ENCODE data around the gene GTPBP6.

The GTPBP6 gene

DNA sequence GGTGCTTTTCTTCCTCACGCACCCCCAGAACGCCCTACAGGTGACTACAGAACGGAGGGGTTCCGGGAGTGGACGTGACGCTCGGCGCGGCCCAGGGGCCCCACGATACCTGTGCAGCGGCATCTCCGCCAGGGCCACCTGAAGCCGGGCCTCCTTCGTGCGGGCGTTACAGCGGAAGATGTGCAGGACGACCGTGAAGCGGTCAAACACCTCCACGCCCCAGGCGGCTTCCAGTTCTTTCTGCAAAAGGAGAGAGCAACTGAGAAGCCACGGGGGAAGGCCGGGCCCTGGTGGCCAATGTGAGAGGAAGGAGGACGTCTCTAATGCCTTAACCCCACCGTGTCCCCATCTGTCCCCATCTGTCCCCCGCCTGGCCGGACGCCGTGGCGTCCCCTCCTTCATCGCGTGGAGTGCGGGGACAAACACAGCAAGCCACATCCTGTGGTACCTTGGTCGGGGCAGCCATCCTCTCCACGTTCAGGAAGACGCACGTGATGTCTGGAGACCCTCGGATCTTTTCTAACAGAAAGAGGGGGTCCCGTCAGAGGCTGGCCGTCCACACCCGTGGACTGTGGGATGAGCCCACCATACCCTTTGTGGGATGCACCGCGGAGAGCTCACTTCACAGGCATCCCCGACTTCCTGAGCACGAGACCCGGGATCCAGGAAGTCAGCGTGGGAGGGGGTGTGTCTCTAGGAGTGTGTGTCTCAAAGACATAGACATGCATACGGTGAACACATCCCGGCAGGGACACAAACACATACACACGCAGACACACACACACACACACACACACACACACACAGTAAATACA, 3.6 kb downstream of the GTPBP6 start:
- H3K4me2 ChIP-seq (ENCODE audit: low read length) = no peak overlapping the region
- no peaks in the 10 kb centered on the region for H3K79me2 ChIP-seq (ENCODE audit: insufficient read depth, low read length)
- H3K27me3 ChIP-seq (ENCODE audit: insufficient read depth, low read length) = no peaks in the 10 kb centered on the region
- H3K4me1 ChIP-seq (ENCODE audit: insufficient read depth, low read length, severe bottlenecking) = peaks cover 6% of the 10 kb centered on the region
- H3K9me2 ChIP-seq (ENCODE audit: low read depth, low read length) = no peaks in the 10 kb centered on the region
- no peaks in the 10 kb centered on the region for H3F3A ChIP-seq (ENCODE audit: insufficient read depth, low read length)
- H2AFZ ChIP-seq (ENCODE audit: low read length) = no peak overlapping the region
- no peak overlapping the region for H3K9ac ChIP-seq (ENCODE audit: low read length)
- H3K4me3 ChIP-seq (ENCODE audit: low read depth, low read length, poor library complexity, severe bottlenecking) = no peak overlapping the region
- TF ChIP-seq, protein P1, sequence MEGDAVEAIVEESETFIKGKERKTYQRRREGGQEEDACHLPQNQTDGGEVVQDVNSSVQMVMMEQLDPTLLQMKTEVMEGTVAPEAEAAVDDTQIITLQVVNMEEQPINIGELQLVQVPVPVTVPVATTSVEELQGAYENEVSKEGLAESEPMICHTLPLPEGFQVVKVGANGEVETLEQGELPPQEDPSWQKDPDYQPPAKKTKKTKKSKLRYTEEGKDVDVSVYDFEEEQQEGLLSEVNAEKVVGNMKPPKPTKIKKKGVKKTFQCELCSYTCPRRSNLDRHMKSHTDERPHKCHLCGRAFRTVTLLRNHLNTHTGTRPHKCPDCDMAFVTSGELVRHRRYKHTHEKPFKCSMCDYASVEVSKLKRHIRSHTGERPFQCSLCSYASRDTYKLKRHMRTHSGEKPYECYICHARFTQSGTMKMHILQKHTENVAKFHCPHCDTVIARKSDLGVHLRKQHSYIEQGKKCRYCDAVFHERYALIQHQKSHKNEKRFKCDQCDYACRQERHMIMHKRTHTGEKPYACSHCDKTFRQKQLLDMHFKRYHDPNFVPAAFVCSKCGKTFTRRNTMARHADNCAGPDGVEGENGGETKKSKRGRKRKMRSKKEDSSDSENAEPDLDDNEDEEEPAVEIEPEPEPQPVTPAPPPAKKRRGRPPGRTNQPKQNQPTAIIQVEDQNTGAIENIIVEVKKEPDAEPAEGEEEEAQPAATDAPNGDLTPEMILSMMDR (IDR thresholded peaks at IDR 0.05; ENCODE audit: low read length) = no peak
- TF ChIP-seq EZH2 (IDR thresholded peaks at IDR 0.05; ENCODE audit: borderline replicate concordance, low read length) = no peak
- H3K27ac ChIP-seq (ENCODE audit: low read depth, low read length, poor library complexity, severe bottlenecking) = no peak overlapping the region
- no peaks in the 10 kb centered on the region for H3K9me3 ChIP-seq (ENCODE audit: low read length)
- H4K20me1 ChIP-seq (ENCODE audit: insufficient read depth, low read length) = no peaks in the 10 kb centered on the region
- peaks cover 62% of the 10 kb centered on the region for H3K36me3 ChIP-seq (ENCODE audit: insufficient read depth, low read length)

DNA sequence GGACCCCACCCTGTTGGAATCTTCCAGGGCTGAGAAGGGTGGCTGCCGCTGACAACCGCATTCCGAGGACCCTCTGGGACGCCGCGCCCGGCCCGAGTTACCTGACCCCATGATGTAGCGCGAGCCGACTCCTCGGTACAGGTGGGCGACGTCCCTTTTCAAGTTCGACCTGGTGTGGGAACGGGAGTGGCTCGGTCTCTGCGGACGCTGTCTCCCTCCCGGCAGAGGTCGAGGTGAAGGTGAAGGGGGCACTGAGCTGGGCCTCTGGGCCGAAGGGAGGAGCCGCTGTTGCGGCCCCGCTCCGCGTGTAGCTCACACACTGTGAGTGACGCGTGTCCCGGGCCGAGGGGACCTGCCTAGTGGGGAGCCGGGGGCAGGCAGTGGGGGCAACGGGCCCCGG, 4.5 kb downstream of the GTPBP6 start:
- Histone ChIP-seq H3K9me3 (ENCODE audit: low read length) (no peaks in the 10 kb centered on the region), H3K27me3 (ENCODE audit: insufficient read depth, low read length) (no peaks in the 10 kb centered on the region), H3K27ac (ENCODE audit: low read depth, low read length, poor library complexity, severe bottlenecking) (no peak overlapping the region), H3K4me3 (ENCODE audit: low read depth, low read length, poor library complexity, severe bottlenecking) (no peak overlapping the region), H3K79me2 (ENCODE audit: insufficient read depth, low read length) (no peaks in the 10 kb centered on the region), H3F3A (ENCODE audit: insufficient read depth, low read length) (no peaks in the 10 kb centered on the region), H2AFZ (ENCODE audit: low read length) (no peak overlapping the region), H3K9ac (ENCODE audit: low read length) (no peak overlapping the region), H4K20me1 (ENCODE audit: insufficient read depth, low read length) (no peaks in the 10 kb centered on the region), H3K36me3 (ENCODE audit: insufficient read depth, low read length) (peaks cover 67% of the 10 kb centered on the region), H3K4me2 (ENCODE audit: low read length) (no peak overlapping the region), H3K9me2 (ENCODE audit: low read depth, low read length) (no peaks in the 10 kb centered on the region), H3K4me1 (ENCODE audit: insufficient read depth, low read length, severe bottlenecking) (no peaks in the 10 kb centered on the region)
- TF ChIP-seq EZH2 (IDR thresholded peaks at IDR 0.05; ENCODE audit: borderline replicate concordance, low read length) = no peak
- TF ChIP-seq, protein P1 (IDR thresholded peaks at IDR 0.05; ENCODE audit: low read length) = no peak

DNA sequence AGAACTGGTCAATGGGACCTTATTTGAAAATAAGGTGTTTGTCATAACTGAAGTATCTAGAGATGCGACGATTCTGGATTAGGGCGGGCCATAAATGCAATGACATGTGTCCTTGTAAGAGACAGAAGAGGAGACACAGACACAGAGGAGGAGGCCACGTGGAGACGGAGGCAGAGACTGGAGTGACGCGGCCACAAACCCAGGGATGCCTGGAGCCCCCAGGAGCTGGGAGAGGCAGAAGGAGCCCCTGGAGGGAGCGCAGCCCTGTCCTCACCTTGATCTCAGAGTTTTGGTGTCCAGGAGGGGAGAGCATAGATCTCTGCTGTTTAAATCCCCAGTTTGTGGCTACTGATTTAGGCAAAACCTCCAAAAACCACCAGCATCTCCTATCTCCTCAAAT, 5.0 kb downstream of the GTPBP6 start:
- no peak overlapping the region for H3K4me3 ChIP-seq (ENCODE audit: low read depth, low read length, poor library complexity, severe bottlenecking)
- peaks cover 71% of the 10 kb centered on the region for H3K36me3 ChIP-seq (ENCODE audit: insufficient read depth, low read length)
- H3K27ac ChIP-seq (ENCODE audit: low read depth, low read length, poor library complexity, severe bottlenecking) = no peak overlapping the region
- no peak overlapping the region for H2AFZ ChIP-seq (ENCODE audit: low read length)
- no peaks in the 10 kb centered on the region for H3F3A ChIP-seq (ENCODE audit: insufficient read depth, low read length)
- no peaks in the 10 kb centered on the region for H3K9me3 ChIP-seq (ENCODE audit: low read length)
- H4K20me1 ChIP-seq (ENCODE audit: insufficient read depth, low read length) = no peaks in the 10 kb centered on the region
- H3K9ac ChIP-seq (ENCODE audit: low read length) = no peak overlapping the region
- no peaks in the 10 kb centered on the region for H3K9me2 ChIP-seq (ENCODE audit: low read depth, low read length)
- no peaks in the 10 kb centered on the region for H3K4me1 ChIP-seq (ENCODE audit: insufficient read depth, low read length, severe bottlenecking)
- H3K27me3 ChIP-seq (ENCODE audit: insufficient read depth, low read length) = no peaks in the 10 kb centered on the region
- no peak for TF ChIP-seq EZH2 (IDR thresholded peaks at IDR 0.05; ENCODE audit: borderline replicate concordance, low read length)
- TF ChIP-seq, protein P1 (IDR thresholded peaks at IDR 0.05; ENCODE audit: low read length) = no peak
- H3K79me2 ChIP-seq (ENCODE audit: insufficient read depth, low read length) = no peaks in the 10 kb centered on the region
- no peak overlapping the region for H3K4me2 ChIP-seq (ENCODE audit: low read length)

Measured in OCI-LY1 (cell line).